HG03064 (cell line): ENCODE results near the gene MFAP3.
"Not testable (repeated sequence)": the region's sequence is repeated elsewhere in the genome, so short reads cannot be mapped to it uniquely, and the experiment has no call there.

Experiments
- ATAC-seq: cut with Tn5 transposase; IDR thresholded peaks from one replicate; pipeline ENCODE4 v1.9.1; 2021; ENCODE audit warnings: low read depth; ENCODE audit not compliant: unreplicated experiment

The MFAP3 gene

DNA sequence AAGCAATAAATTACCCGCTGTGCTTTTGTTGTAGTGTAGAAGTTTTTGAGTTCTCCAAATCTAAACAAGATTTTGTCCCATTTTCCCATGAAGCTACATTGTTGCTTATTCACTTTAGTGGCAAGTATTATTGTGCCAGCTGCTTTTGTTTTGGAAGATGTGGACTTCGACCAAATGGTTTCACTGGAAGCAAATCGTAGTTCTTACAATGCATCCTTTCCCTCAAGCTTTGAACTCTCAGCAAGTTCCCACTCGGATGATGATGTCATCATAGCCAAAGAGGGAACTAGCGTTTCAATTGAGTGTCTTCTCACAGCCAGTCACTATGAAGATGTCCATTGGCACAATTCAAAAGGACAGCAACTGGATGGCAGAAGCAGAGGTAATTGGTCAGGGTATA, 10.9 kb downstream of the MFAP3 start:
- no peak for ATAC-seq

DNA sequence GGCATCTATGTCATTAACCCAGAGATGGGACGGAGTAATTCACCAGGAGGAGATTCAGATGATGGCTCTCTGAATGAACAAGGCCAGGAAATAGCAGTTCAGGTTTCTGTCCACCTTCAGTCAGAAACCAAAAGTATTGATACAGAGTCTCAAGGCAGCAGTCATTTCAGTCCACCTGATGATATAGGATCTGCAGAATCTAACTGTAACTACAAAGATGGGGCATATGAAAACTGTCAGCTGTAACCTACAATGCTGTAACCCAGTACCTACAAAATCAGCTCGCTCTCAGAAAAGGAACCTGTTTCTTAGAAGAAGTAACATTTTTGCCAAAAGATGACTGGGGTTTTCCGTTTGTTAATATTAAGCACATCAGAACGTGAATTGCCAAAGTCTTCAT, 14.7 kb downstream of the MFAP3 start:
- ATAC-seq = no peak

- ATAC-seq = no peak
Measured at GRCh38 chr5:154055201-154055600, 16.4 kb downstream of the MFAP3 start.

DNA sequence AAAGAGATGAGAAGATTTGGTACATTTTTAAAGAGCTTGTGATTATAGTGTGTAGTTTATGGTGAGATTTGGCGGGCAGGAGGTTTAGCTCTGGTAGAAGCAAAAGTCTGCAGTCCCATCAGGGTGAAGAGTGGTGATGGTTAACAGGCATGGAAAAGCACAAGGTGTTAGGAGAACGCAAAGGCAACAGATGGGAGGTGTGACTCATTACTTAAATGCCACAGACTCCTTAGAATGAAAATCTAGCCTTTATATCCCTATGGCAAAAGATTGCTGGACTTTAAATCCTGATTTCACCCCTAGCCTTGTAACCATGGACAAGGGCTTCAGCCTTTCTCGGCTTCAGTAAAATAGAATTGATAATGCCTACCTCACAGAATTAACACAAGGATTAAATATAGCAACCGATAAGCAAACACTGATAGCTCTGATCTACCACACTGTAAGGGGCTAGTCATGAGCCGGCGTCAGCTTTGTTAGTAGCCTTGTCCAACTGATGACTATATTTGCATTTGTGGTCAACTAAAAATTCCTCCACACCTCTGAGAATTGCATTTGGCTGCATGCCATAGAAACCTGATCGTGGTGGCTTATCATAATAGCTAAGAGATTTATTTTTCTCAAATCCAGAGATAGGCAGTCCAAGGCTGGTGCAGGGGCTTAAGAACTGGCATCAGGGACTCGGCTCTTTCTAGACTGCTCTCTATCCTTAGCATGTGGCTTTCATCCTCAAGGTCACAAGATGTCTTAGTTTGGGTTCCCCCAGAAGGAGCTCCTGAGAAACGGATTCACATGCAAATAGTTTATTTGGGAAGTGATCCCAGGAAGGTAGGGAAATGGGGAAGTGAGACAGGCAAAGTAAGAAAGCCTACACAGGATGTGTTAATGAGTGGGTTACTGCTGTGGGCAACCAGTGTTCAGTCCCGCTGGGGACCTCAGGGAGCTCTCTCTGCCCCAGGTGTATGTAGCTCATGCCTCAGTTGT, 19.6 kb downstream of the MFAP3 start:
- peak; percentile 59 for ATAC-seq

DNA sequence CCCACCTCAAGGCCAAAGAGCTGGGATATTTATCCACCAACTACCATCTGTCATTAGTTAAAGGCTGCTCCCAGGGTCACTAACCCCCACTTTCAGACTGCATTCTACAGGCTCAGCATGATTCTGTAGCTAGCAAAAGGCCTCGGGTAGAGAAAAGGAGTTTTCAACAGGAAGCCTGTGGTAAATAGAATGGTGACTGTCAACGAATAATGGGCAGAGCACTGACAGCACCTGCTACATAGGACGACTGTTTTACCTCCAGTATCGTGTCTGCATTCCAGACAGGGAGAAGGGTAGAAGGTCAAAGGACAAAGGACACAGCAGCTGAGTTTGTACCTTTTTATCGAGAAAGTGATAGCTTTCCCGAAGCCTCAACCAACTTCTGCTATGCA, 20.3 kb downstream of the MFAP3 start:
- peak; percentile 59 for ATAC-seq

- no peak for ATAC-seq
Measured at GRCh38 chr5:154059583-154059982, 20.8 kb downstream of the MFAP3 start.

DNA sequence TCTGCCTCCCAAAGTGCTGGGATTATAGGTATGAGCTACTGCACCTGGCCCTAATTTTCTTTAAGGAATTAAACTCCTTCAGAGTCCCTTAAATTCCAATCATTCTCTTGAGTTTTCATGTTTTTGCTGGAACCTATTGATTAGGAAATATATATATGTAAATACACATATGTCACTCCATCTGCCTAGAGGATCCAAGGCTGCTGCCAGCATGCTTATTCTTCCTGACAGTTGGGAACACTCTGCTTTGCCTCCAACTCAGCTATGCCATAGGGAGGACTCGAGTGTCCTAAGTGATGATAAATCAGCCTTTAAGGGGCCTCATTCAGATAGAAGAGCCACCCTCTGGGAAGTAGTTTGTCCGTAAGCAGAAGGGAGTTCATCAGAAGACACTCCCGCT, 21.8 kb downstream of the MFAP3 start:
- ATAC-seq = no peak

DNA sequence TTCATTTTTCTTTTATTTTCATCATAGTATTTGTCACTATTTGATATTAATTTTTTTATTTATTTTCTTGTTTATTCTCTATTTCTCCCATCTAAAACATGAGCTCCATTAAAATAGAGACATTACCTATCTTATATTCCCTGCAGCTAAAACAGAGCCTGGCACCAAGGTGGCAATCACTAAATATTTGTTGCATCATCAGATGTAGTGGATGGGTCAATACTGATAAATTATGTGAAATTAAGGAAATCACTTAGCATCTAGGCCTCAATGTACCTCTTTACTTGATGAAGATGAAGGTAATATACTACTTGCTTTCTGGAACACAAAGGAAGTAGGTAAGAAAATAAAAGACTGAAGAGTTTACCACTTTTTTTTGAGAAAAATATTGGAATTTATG, 24.6 kb downstream of the MFAP3 start:
- ATAC-seq = no peak

GRCh38 chr5:154065971-154066370, 27.2 kb downstream of the MFAP3 start:
- ATAC-seq = no peak

- not testable (repeated sequence) for ATAC-seq
Measured at GRCh38 chr5:154069854-154070253, 31.1 kb downstream of the MFAP3 start.

GRCh38 chr5:154071799-154072413, 33.1 kb downstream of the MFAP3 start:
- no peak for ATAC-seq

GRCh38 chr5:154072414-154073171, 33.8 kb downstream of the MFAP3 start:
- ATAC-seq = peak; percentile 99

DNA sequence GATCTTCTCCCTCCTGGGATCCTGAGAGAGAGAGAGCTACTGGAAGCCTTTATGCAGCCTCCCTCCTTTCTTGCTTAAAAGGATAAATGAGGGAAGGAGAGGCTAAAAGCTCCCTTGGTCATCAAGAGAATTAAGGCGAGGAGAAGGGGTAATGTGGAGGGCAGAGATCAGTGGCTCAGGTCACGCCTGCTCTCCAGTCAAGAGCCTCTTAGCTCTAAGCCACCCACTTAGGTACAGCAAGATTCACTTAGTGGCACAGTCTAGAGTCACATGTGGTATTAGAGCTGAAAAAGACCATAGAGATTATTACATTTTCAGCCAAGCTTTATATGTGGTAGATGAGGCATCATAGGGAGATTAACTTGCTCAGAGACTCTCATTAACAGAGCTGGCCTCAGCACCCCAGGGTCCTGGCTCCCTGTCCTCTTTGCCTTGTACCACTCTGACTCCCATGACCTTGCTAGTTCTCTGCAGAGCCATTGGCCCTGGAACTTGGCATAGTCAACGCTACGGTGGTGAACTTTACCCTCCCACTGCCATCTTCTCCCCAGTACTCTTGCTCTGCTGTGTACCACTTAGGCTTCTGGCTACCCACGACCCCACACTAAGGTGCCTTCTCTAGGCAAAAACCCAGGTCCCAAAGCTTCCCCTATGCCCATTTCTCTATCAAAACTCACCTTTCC, 37.6 kb downstream of the MFAP3 start:
- ATAC-seq = no peak

- no peak for ATAC-seq
Measured at GRCh38 chr5:154077696-154078095, 38.9 kb downstream of the MFAP3 start.

DNA sequence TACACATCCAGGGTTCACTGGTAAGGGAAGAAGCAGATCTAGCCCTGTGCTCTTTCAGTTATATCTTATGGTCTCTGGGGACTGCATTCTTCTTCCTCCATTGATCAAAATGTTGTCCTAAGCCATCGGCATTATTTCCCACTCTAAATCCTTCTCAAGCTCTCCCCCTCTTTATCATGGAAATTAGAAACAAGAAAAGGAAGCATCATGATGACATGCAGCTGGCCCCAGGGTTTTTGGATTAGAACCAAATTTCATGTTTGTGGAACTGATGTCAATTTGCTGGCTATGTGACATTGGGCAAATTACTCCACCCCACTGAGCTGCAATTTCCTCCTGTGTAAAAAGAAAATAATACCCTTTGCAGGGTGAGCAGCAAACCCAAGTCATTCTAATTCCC, 39.5 kb downstream of the MFAP3 start:
- ATAC-seq = no peak

- ATAC-seq = no peak
Measured at GRCh38 chr5:154081246-154081645, 42.5 kb downstream of the MFAP3 start.

GRCh38 chr5:154084062-154084639, 45.4 kb downstream of the MFAP3 start:
- no peak for ATAC-seq

DNA sequence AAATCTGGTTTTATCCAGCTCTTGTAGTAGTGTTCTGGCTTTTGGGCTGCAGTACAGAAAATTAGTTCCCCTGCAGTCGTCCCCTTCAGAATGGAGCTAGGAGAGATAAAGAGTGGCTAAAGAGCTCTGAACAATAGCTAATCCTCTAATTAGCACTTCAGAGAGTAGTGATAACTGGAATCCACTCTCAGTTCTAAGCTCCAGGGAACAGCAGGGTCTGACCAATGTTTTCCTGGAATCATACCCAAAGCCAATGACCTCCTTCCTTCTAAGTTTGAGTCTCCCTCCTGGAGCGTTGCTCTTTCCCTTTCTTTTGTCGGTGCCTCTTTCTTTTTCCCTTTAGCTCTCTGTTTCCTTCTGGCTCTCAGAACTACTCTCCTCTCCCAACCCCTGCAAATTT, 47.4 kb downstream of the MFAP3 start:
- no peak for ATAC-seq

DNA sequence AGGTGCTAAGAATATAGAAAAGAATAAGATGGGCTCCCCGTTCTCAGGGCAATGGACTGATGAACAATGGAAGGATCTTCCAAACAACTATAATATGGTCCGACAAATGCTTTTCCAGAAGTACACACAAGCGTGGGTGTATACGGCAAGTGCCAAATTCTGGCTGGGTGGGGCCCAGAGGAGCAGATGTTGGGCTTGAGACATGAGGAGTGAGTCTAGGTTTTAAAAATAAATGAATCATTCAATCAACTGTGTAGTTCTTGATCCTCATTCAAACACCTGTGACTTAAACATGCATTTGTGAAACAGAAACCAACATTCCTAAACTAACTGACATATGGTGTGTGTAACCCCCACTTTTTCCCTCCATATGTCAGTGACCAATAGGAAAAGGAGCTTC, 47.9 kb downstream of the MFAP3 start:
- ATAC-seq = no peak

DNA sequence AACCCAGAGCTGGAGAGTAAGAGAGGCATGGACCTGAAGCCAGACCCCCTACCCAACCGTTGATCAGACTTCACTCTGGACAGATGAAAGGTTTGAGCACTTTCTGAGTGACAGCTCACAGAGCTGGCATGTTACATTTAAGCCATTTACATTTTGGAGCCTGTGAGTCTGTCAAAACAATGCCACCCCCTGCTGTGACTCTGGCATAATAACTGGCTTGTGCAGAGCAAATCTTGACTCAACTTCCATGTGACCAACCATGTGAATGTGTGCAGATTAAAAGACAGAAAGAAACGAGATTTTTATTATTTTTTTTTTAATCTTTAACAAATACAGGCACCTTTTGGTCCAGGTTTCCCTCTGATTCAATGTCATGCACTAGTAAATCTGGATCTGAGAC, 48.5 kb downstream of the MFAP3 start:
- ATAC-seq = no peak
